ENCODE measurements around the gene ZNF595. TPM values are rescaled to one million over a fixed set of nuclear protein-coding genes. Genes with fewer than 3 reads are reported as not detected.

Gene ZNF595
- total and polyA plus RNA-seq, 8 donors = 14.2 to 20.4 (median 18.7) TPM

GRCh38 chr4:125833-126232 lies 72.7 kb downstream of the ZNF595 start:
- DNase-seq (no peak), ATAC-seq (no peak)
- intact Hi-C loops (cut with DNase I) = no loop called here
- Histone ChIP-seq H3K9me3 (peaks cover 0 to 17% of the 10 kb centered on the region in 2 donors), H3K36me3 (peaks cover 0 to 6% of the 10 kb centered on the region in 2 donors), H3K27ac (peak overlapping the region in 1 of 2 donors; percentile 89), H3K4me3 (peak overlapping the region; percentile 70 to 72), H3K4me1 (peaks cover 4 to 24% of the 10 kb centered on the region in 2 donors), H3K27me3 (no peaks in the 10 kb centered on the region)
- no peak for TF ChIP-seq CTCF (IDR thresholded peaks at IDR 0.05)

- intact Hi-C loops (cut with DNase I) = no loop called here
- peaks cover 11 to 45% of the 10 kb centered on the region in 2 donors for H3K36me3 ChIP-seq
These were observed 79.4 kb downstream of the ZNF595 start for GRCh38 chr4:132483-132882.

More at GRCh38 chr4:132483-132882, 79.4 kb downstream of the ZNF595 start:
- Histone ChIP-seq H3K4me3 (no peak overlapping the region), H3K27me3 (no peaks in the 10 kb centered on the region), H3K4me1 (no peaks in the 10 kb centered on the region), H3K9me3 (peaks cover 0 to 35% of the 10 kb centered on the region in 2 donors), H3K27ac (no peak overlapping the region)
- ATAC-seq (no peak), DNase-seq (no peak)
- no peak for TF ChIP-seq CTCF (IDR thresholded peaks at IDR 0.05)

Other genes with a start within 250 kb of the ZNF595 start
- 1 to 10 TPM; 6.4 to 9.2 TPM for gene ZNF718, start 71.2 kb downstream of the ZNF595 start, total RNA-seq
- 10 to 100 TPM in 4 of 6 donors, 1 to 10 TPM in 2; 7.6 to 21.4 (median 14.8) TPM for gene ZNF718, start 71.2 kb downstream of the ZNF595 start, polyA plus RNA-seq (ENCODE audit: insufficient read length in 6 of 6)

All from left lung (tissue), 10 donors.